Right lobe of liver (tissue), 4 donors: ENCODE data around the gene NHSL2.

ENCODE experiments used
- POLR2A ChIP-seq: fragments of 450-650 bp; IDR thresholded peaks from one replicate; pipeline ENCODE4 v1.6.1; 2017; ENCODE audit warnings: antibody characterized with exemption, mild to moderate bottlenecking
- TF ChIP-seq, protein P1 (sequence below), 4 donors: fragments of 200-600 bp in 3 of 4; fragments of 450-650 bp in 1 of 4; IDR thresholded peaks; one replicate each; pipeline versions ENCODE4 v1.5.1 to v1.8.0; 2016 to 2022; ENCODE audit warnings: antibody characterized with exemption in 4 of 4, mild to moderate bottlenecking in 2 of 4
- donor health status: DM: no; HTN: no; CAD: no.
- donor health status: DM: no; HTN: no; CAD: no.
- donor health status: DM: no; HTN: yes; CAD: no.

- TF ChIP-seq, protein P1, sequence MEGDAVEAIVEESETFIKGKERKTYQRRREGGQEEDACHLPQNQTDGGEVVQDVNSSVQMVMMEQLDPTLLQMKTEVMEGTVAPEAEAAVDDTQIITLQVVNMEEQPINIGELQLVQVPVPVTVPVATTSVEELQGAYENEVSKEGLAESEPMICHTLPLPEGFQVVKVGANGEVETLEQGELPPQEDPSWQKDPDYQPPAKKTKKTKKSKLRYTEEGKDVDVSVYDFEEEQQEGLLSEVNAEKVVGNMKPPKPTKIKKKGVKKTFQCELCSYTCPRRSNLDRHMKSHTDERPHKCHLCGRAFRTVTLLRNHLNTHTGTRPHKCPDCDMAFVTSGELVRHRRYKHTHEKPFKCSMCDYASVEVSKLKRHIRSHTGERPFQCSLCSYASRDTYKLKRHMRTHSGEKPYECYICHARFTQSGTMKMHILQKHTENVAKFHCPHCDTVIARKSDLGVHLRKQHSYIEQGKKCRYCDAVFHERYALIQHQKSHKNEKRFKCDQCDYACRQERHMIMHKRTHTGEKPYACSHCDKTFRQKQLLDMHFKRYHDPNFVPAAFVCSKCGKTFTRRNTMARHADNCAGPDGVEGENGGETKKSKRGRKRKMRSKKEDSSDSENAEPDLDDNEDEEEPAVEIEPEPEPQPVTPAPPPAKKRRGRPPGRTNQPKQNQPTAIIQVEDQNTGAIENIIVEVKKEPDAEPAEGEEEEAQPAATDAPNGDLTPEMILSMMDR (IDR thresholded peaks at IDR 0.05), result peak; percentile 85 to 91 (median 91)
- no peak for TF ChIP-seq POLR2A
Measured at GRCh38 chrX:72126539-72127140, 216.0 kb downstream of the NHSL2 start.
